GM19463 (cell line): ENCODE data around the gene NAA10.

Experiments
- ATAC-seq: cut with Tn5 transposase; IDR thresholded peaks from one replicate; pipeline ENCODE4 v1.9.1; 2021; ENCODE audit warnings: mild to moderate bottlenecking, moderate library complexity; ENCODE audit not compliant: unreplicated experiment

NAA10 gene

GRCh38 chrX:153950127-153950526 lies 15.3 kb upstream of the NAA10 start:
- ATAC-seq, result no peak

GRCh38 chrX:153948847-153949805 lies 14.3 kb upstream of the NAA10 start:
- no peak for ATAC-seq

GRCh38 chrX:153948002-153948466 lies 13.2 kb upstream of the NAA10 start:
- ATAC-seq, result no peak

- peak; percentile 85 for ATAC-seq
Observed at GRCh38 chrX:153947009-153947769, 12.4 kb upstream of the NAA10 start.

GRCh38 chrX:153945956-153946943 lies 11.4 kb upstream of the NAA10 start:
- no peak for ATAC-seq

- ATAC-seq, result peak; percentile 16
Observed at GRCh38 chrX:153944800-153945150, 9.9 kb upstream of the NAA10 start.

- ATAC-seq, result peak; percentile 47
Observed at GRCh38 chrX:153944140-153944799, 9.4 kb upstream of the NAA10 start, which contains the start of gene RENBP. RENBP (minus strand) TSS chrX:153944643; CDS start chrX:153944610, 33 bp downstream.

- ATAC-seq, result no peak
Observed at GRCh38 chrX:153941336-153942252, 6.8 kb upstream of the NAA10 start.

- no peak for ATAC-seq
Observed at GRCh38 chrX:153939573-153939972, 4.7 kb upstream of the NAA10 start.

GRCh38 chrX:153938226-153938786 lies 3.5 kb upstream of the NAA10 start:
- ATAC-seq, result no peak

GRCh38 chrX:153937056-153937455 lies 2.2 kb upstream of the NAA10 start:
- no peak for ATAC-seq

- peak; percentile 15 for ATAC-seq
Observed at GRCh38 chrX:153935326-153935851, 552 bp upstream of the NAA10 start.

- ATAC-seq, result peak; percentile 4
Observed at GRCh38 chrX:153934148-153934761, 582 bp downstream of the NAA10 start.

GRCh38 chrX:153933748-153934147 lies 1.1 kb downstream of the NAA10 start:
- no peak for ATAC-seq

GRCh38 chrX:153932220-153932915 lies 2.5 kb downstream of the NAA10 start:
- no peak for ATAC-seq

GRCh38 chrX:153931748-153932147 lies 3.1 kb downstream of the NAA10 start:
- ATAC-seq, result no peak

- ATAC-seq, result no peak
Observed at GRCh38 chrX:153931151-153931550, 3.7 kb downstream of the NAA10 start.
